HepG2 (cell line): ENCODE data around the gene TPX2. TPM values are rescaled to one million over a fixed set of nuclear protein-coding genes. Genes with fewer than 3 reads are reported as not detected.
A peak's percentile ranks its signal among the peaks of the same experiment; 100 is the strongest.

Source experiments
- GPN1 ChIP-seq: sonication (generic); formaldehyde crosslinking; IDR thresholded peaks from 2 replicates; pipeline ENCODE4 v1.5.1; 2020; ENCODE audit warnings: missing genetic modification reagents, borderline replicate concordance
- HIVEP1 ChIP-seq: sonication (generic); formaldehyde crosslinking; IDR thresholded peaks from 2 replicates; pipeline ENCODE4 v1.4.0; 2020; ENCODE audit warnings: mild to moderate bottlenecking, missing genetic modification reagents
- HNRNPLL ChIP-seq: fragments of 200-400 bp; formaldehyde crosslinking; IDR thresholded peaks from 2 replicates; pipeline ENCODE4 v1.6.1; 2017; ENCODE audit warnings: mild to moderate bottlenecking, low read depth, low read length; ENCODE audit not compliant: poor library complexity, severe bottlenecking
- JDP2 ChIP-seq: sonication (generic); formaldehyde crosslinking; IDR thresholded peaks from 2 replicates; pipeline ENCODE4 v1.8.1; 2022; ENCODE audit warnings: missing genetic modification reagents, borderline replicate concordance
- MAX ChIP-seq: IDR thresholded peaks from 2 replicates; pipeline ENCODE4 v1.6.1; 2012; ENCODE audit warnings: inconsistent platforms
- MLLT10 ChIP-seq: sonication (generic); formaldehyde crosslinking; IDR thresholded peaks from 2 replicates; pipeline ENCODE4 v1.4.0; 2020; ENCODE audit warnings: missing genetic modification reagents
- MTERF4 ChIP-seq: sonication (generic); formaldehyde crosslinking; IDR thresholded peaks from 2 replicates; pipeline ENCODE4 v1.8.0; 2023; ENCODE audit warnings: mild to moderate bottlenecking, missing genetic modification reagents
- NKX3-1 ChIP-seq: sonication (generic); formaldehyde crosslinking; IDR thresholded peaks from 2 replicates; pipeline ENCODE4 v1.5.0; 2020; ENCODE audit warnings: missing genetic modification reagents
- PBX2 ChIP-seq: IDR thresholded peaks from 2 replicates; pipeline ENCODE4 v1.6.1; 2016; ENCODE audit warnings: control low read depth
- PPARG ChIP-seq: conservative IDR thresholded peaks from 2 replicates; pipeline ENCODE4 v1.6.1; 2016; ENCODE audit warnings: missing biosample characterization, missing genetic modification reagents
- RERE ChIP-seq: IDR thresholded peaks from 2 replicates; pipeline ENCODE4 v1.6.1; 2016; ENCODE audit warnings: low read depth, missing genetic modification reagents, missing compliant biosample characterization
- ZBTB2 ChIP-seq: sonication (generic); formaldehyde crosslinking; IDR thresholded peaks from 2 replicates; pipeline ENCODE4 v1.8.0; 2022; ENCODE audit warnings: low read depth, missing genetic modification reagents
- ZBTB38 ChIP-seq: sonication (generic); formaldehyde crosslinking; IDR thresholded peaks from 2 replicates; pipeline ENCODE4 v1.5.1; 2020; ENCODE audit warnings: mild to moderate bottlenecking, missing genetic modification reagents
- ZC3H13 ChIP-seq: sonication (generic); formaldehyde crosslinking; IDR thresholded peaks from 2 replicates; pipeline ENCODE4 v1.8.1; 2023; ENCODE audit warnings: mild to moderate bottlenecking, missing genetic modification reagents, moderate library complexity
- ZFP82 ChIP-seq: sonication (generic); formaldehyde crosslinking; IDR thresholded peaks from 2 replicates; pipeline ENCODE4 v1.5.1; 2020; ENCODE audit warnings: mild to moderate bottlenecking, missing genetic modification reagents, borderline replicate concordance
- ZFX ChIP-seq: sonication (generic); formaldehyde crosslinking; IDR thresholded peaks from 2 replicates; pipeline ENCODE4 v1.4.0; 2020; ENCODE audit warnings: mild to moderate bottlenecking, low read depth, missing genetic modification reagents, moderate library complexity
- ZNF616 ChIP-seq: sonication (generic); formaldehyde crosslinking; IDR thresholded peaks from 2 replicates; pipeline ENCODE4 v1.5.0; 2020; ENCODE audit warnings: low read depth, mild to moderate bottlenecking, missing genetic modification reagents
- polyA plus RNA-seq, 8 experiments: library from polyadenylated mRNA; depleted of rRNA in 3 of 8; stranded (reverse) in 7 of 8; unstranded in 1 of 8; fragments of >200 nt; fragmentation: Illumina TruSeq in 4 of 8; extraction: Trizol in 4 of 8; gene quantifications; 2 replicates each; pipeline versions ENCODE4 v1.2.1 to v1.2.3, GENCODE V29; 2011 to 2016; ENCODE audit warnings: low read depth in 4 of 8, missing spikeins in 1 of 8, mixed read lengths in 1 of 8; ENCODE audit not compliant: insufficient read depth in 1 of 8
- total RNA-seq, 5 experiments: library from RNA; depleted of rRNA; stranded (reverse); fragments of >200 nt; fragmentation: Illumina TruSeq; extraction: Trizol; gene quantifications; 2 replicates each; pipeline ENCODE4 v1.2.3, GENCODE V29; 2016; ENCODE audit warnings: low read depth in 1 of 5

Gene TPX2
- total and polyA plus RNA-seq, 2 of the 13 experiments (the other 11 are each of a cell fraction or from before 2014, with no cell fraction given): 34.3 to 124 TPM

- TF ChIP-seq PBX2: no peak
- no peak for TF ChIP-seq GPN1 (CRISPR knock-in tag)
- 0 out of 2 replicates have a peak, but pooled peaks have one; percentile 11 for TF ChIP-seq RERE (CRISPR knock-in tag)
- TF ChIP-seq HNRNPLL: peak; percentile 46
- TF ChIP-seq ZBTB2 (CRISPR knock-in tag): no peak
- peak; percentile 14 for TF ChIP-seq MTERF4 (CRISPR knock-in tag)
- TF ChIP-seq ZFX (CRISPR knock-in tag): no peak
- no peak for TF ChIP-seq MAX
- peak; percentile 87 for TF ChIP-seq ZC3H13
- no peak; the same call in 1 of the 2 replicates for TF ChIP-seq ZFP82
- TF ChIP-seq NKX3-1 (CRISPR knock-in tag): no peak
- TF ChIP-seq MLLT10 (CRISPR knock-in tag): no peak
- TF ChIP-seq PPARG (CRISPR knock-in tag): peak; percentile 40; the same call in 1 of the 2 replicates
- TF ChIP-seq ZBTB38: no peak
- no peak for TF ChIP-seq HIVEP1 (CRISPR knock-in tag)
- TF ChIP-seq ZNF616: no peak
- TF ChIP-seq JDP2 (CRISPR knock-in tag): peak; percentile 42; the same call in 1 of the 2 replicates
Observed at GRCh38 chr20:31722257-31723068, 16.6 kb upstream of the TPX2 start, which contains the start of gene BCL2L1 (continued).
